GM19043 (cell line): ENCODE data around the gene KCNJ1.

Experiments
- ATAC-seq: cut with Tn5 transposase; IDR thresholded peaks from one replicate; pipeline ENCODE4 v1.9.1; 2021; ENCODE audit warnings: low read depth; ENCODE audit not compliant: unreplicated experiment

The KCNJ1 gene

GRCh38 chr11:128827191-128827893, 39.8 kb downstream of the KCNJ1 start:
- no peak for ATAC-seq

DNA sequence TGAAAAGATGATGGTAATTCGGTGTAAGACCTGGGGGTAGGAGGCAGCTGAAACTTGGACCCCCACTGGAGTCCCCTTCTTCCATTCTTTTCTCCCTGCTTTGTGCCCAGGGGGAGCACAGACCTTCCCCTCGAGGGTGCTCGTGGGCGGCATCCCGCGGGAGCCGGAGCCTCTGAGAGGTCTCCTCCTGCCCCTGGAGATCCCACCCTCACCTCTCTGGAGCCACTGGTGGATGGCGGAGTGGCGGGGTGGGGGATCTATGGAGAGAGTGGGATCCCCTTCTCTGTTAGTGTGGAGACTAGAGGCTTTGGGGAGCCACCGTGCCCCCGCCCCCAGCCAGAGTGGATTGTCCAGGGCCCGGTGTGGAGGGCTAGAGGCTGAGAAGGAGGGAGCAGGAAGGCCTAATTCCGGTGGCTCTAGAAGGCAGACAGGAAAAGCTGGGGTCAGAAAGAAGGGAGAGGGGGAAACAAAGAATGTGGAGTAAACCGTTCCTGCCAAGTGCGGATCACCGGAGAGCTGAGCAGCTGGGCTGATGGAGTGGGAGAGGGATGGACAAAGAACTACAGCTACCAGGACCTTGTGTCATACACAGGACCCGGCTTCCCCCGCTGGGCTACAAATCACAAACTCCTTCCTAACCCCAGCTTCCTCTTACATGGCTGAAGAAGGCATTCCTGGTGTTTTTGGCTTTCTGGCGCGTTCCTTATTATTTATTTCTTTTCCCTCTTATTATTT, 41.9 kb downstream of the KCNJ1 start:
- ATAC-seq: no peak

GRCh38 chr11:128824191-128825049, 42.7 kb downstream of the KCNJ1 start:
- ATAC-seq: no peak

DNA sequence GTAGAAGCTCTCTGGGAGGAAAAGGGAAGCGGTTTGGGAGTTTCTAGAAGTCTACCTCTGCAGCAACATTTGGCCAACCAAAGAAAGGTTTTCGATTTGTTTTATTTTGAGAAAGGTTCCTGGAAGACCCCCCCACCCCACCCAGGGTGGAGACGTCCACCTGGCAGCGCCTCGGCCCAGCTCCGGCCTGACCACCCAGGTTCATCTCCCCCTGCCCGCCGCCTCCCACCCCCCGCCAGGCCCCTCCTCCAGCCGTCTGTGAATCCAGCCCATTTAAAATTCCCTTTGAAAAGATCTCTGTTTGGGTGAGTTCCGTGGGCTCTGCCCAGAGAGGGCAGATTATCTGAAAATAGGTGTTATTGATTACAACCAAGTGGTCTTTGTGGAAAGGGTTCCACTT, 43.3 kb downstream of the KCNJ1 start:
- ATAC-seq: no peak

DNA sequence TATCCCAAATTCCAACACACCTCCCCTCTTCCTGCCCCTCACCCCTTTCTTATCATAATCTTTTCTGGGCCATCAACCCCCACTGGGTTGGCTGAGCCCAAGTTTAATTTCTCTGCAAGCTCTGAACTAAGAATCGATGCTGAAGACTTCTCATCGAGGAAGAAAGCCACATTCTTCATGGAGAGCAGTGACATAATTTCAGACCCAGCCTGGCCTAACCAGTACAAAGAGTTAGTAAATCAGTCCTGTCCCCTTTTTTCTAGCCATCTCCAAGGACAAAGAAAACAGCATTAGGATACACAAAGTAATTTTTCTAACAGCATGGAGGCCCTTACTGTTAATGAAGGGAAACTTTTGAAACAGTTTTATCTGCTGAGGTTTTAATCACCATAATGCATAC, 45.0 kb downstream of the KCNJ1 start:
- no peak for ATAC-seq

GRCh38 chr11:128821556-128821955, 45.5 kb downstream of the KCNJ1 start:
- no peak for ATAC-seq

GRCh38 chr11:128819198-128819597, 47.9 kb downstream of the KCNJ1 start:
- no peak for ATAC-seq

DNA sequence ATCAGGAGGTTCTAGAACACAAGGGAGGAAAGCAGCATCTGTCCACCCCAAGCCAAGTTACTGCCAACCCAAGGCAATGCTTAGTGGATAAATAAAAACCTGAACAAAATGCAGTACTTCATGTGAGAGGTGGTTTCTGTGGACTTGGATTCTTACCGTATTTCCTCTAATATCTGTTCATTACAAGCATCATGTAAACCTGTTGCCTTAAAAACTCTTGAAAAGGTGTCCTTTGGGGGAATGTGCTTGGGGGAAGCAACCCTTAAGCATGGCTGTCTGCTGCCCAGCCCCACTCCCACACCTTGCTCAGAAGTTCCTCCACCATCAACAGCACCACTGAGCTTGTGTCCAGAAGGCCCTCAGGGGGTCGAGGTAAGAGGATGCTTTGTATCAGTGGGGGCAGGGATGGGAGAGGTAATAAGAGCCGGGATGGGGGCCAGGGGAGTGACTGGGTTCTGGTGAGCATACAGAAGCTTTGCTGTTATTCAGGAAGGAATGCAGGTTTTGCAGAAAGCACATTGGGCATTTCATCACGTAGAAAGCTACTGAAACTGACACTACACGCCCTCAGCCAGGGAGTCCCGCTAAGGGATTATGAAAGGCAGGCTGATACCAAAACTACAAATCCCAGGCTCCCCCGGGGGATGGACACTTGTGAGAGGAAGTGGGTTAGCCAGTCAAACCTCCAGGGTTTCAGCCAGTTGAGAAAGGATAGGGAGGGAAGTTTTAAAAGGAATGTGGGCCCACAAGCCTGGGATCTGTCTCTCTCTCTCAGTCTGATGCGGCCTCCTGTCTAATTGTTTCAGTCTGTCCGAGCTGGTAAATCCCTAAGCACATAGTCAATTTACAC, 52.0 kb downstream of the KCNJ1 start:
- ATAC-seq: no peak

DNA sequence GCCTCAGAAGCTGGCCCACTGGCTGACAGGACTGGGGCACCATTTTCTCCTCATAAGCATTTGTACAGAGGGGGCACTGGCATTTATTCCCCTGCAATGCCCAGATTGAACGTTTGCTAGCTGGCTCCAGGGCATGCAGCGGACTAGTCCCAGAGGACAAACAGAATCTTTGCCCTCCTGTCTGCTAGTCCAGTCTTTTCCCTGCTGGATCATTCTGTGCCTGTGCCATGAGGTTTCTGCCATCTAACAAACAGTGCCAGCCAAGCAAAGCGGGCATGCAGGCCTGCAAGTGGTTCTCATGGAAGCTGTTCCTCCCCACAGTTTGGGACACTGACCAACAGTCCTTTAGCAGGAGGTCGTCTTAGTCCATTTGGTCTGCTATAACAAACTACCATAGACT, 53.4 kb downstream of the KCNJ1 start:
- ATAC-seq: no peak

DNA sequence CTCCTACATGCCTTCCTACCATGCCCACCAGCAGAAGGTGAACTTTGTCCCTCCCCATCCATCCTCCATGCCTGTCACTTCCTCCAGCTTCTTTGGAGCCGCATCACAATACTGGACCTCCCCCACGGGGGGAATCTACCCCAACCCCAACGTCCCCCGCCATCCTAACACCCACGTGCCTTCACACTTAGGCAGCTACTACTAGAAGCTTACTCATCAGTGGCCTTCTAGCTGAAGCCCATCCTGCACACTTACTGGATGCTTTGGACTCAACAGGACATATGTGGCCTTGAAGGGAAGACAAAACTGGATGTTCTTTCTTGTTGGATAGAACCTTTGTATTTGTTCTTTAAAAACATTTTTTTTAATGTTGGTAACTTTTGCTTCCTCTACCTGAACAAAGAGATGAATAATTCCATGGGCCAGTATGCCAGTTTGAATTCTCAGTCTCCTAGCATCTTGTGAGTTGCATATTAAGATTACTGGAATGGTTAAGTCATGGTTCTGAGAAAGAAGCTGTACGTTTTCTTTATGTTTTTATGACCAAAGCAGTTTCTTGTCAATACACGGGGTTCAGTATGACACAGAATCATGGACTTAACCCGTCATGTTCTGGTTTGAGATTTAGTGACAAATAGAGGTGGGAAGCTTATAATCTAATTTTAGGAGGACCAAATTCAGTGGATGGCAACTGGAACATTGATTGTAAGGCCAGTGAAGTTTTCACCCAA, 56.1 kb downstream of the KCNJ1 start:
- ATAC-seq: no peak

DNA sequence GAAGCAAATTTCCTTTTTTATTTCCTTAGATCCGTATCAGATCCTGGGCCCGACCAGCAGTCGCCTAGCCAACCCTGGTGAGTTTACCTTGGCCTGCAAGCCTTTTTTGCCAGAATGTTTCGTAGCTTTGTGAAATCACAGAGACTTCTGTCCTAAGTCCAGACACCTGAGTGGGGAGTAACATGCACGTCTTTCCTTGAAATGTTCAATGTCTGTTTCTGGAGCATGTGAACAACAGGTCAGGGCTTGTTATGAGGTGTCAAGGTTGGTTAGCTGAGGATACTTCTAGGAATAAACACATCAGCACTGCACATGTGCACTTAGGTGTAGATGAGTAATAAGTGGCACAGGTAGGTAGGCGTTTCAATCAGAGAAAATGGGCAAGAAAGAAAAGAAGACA, 58.0 kb downstream of the KCNJ1 start:
- no peak for ATAC-seq

DNA sequence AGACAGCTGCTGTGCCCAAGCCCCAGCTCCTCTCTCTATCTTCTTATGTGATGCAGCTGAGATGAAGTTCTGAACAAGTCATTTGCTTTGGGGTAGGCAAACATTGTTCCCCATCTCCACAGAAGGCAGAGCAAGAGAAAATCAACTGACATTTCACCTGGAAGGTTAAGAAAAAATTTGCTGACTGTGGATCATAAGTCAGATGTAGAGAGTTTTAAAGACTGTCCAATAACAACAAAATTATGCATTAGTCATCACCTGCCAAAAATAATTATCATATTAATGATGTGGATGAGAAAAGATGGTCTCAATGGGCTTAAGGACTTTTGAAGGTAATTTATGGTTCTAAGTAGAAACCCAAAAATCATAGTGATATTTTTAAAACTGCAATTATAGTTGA, 59.2 kb downstream of the KCNJ1 start:
- no peak for ATAC-seq

GRCh38 chr11:128806506-128807261, 60.4 kb downstream of the KCNJ1 start:
- ATAC-seq: no peak

GRCh38 chr11:128804481-128804880, 62.6 kb downstream of the KCNJ1 start:
- no peak for ATAC-seq

- ATAC-seq: no peak
Measured at GRCh38 chr11:128803449-128804245, 63.4 kb downstream of the KCNJ1 start.

DNA sequence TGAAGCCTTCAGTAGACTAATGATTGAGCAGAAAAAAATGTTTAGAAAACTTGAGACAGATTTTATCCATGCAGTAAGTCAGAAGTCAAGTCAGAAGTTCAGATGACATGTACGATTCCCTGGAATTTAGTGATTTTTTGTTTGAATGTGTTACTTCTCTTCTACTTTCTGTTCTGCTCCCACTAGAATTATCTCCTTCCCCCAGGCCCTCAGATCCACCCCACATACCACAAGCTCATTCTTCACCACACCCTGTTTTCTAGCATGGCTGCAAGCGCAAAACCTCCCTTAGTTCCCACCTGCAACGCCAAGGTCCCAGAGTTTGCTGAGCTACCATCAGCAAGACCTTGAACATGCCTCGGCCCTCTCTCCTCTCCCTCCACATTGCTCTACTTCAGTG, 64.1 kb downstream of the KCNJ1 start:
- ATAC-seq: no peak

GRCh38 chr11:128802358-128802981, 64.6 kb downstream of the KCNJ1 start:
- no peak for ATAC-seq

DNA sequence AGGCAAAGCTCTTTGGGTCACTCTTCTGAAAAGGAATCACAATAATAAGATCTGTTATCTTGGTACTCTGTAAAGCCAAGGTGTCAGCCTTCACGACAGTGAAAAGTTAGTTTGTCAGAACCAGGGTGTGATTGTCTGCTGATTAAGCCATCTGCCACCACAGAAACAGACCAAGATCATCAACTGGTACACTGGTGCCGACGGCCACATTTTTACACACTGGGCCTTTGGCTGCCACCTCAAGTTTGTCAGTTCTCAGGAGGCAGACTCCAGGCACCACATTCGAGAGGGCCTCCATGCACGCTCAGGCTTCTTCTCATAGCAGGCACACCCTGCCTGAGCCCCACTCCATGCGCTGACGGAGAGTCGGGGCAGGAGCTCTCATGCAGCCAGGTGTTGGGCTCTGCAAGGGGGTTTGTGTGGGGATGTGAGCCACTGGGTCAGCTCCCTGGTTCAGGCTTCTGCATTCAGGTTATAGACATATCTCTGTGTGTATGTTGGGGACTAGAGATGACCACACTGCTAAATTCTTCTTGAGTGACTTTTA, 66.2 kb downstream of the KCNJ1 start:
- ATAC-seq: no peak
